ENCODE data around the gene CDH22. TPM values are rescaled to one million over a fixed set of nuclear protein-coding genes. Genes with fewer than 3 reads are reported as not detected.

Gene CDH22
- total and polyA plus RNA-seq, 7 experiments from 2014 or later: not detected

- ChIA-PET POLR2A (no interaction called here), CTCF (no interaction called here)
- ATAC-seq (no peak), DNase-seq (no peak)
- H3K4me1 ChIP-seq (ENCODE audit: control insufficient read depth in 2 of 2, insufficient read depth in 2 of 2, low read length in 2 of 2): no peaks in the 10 kb centered on the region
- Mint-ChIP-seq H3K27ac (no peak overlapping the region), H3K9me3 (peaks cover 0 to 1% (median 0%) of the 10 kb centered on the region in 11 donors), H3K4me1 (no peaks in the 10 kb centered on the region), H3K27me3 (peaks cover 24 to 52% (median 35%) of the 10 kb centered on the region in 5 donors), H3K4me3 (no peak overlapping the region), H3K36me3 (no peaks in the 10 kb centered on the region)
- peaks cover 0 to 3% of the 10 kb centered on the region in 2 donors for H3K27me3 ChIP-seq (ENCODE audit: control insufficient read depth in 2 of 2, insufficient read depth in 2 of 2, low read length in 2 of 2)
- intact Hi-C loops (cut with micrococcal nuclease): no loop called here
- no peak overlapping the region for H3K4me3 ChIP-seq (ENCODE audit: low read length)
- no peak overlapping the region for H3K27ac ChIP-seq (ENCODE audit: low read depth, low read length)
- no peaks in the 10 kb centered on the region for H3K9me3 ChIP-seq (ENCODE audit: control insufficient read depth in 2 of 3, low read length in 3 of 3)
- no peaks in the 10 kb centered on the region for H3K36me3 ChIP-seq (ENCODE audit: control insufficient read depth in 2 of 3, insufficient read depth in 3 of 3, low read length in 3 of 3)
These were observed 139.9 kb downstream of the CDH22 start for GRCh38 chr20:46168438-46168837.

GRCh38 chr20:46167080-46167479, 141.2 kb downstream of the CDH22 start:
- ATAC-seq (no peak), DNase-seq (no peak)
- H3K9me3 ChIP-seq (ENCODE audit: control insufficient read depth in 2 of 3, low read length in 3 of 3): no peaks in the 10 kb centered on the region
- H3K4me1 ChIP-seq (ENCODE audit: control insufficient read depth in 2 of 2, insufficient read depth in 2 of 2, low read length in 2 of 2): no peaks in the 10 kb centered on the region
- ChIA-PET POLR2A (no interaction called here), CTCF (interaction anchor here (1.4 kb wide), 1 partner anchor 8 kb away, joined by 3 read pairs; no protein-coding TSS in a partner anchor)
- no peaks in the 10 kb centered on the region for H3K36me3 Mint-ChIP-seq
- no peak overlapping the region for H3K27ac Mint-ChIP-seq
- H3K36me3 ChIP-seq (ENCODE audit: control insufficient read depth in 2 of 3, insufficient read depth in 3 of 3, low read length in 3 of 3): no peaks in the 10 kb centered on the region
- intact Hi-C loops (cut with micrococcal nuclease): no loop called here
- H3K4me3 ChIP-seq (ENCODE audit: low read length): no peak overlapping the region
- no peaks in the 10 kb centered on the region for H3K4me1 Mint-ChIP-seq
- H3K27me3 ChIP-seq (ENCODE audit: control insufficient read depth in 2 of 2, insufficient read depth in 2 of 2, low read length in 2 of 2): no peaks in the 10 kb centered on the region
- H3K4me3 Mint-ChIP-seq: no peak overlapping the region
- no peak overlapping the region for H3K27ac ChIP-seq (ENCODE audit: low read depth, low read length)
- no peaks in the 10 kb centered on the region for H3K9me3 Mint-ChIP-seq
- peaks cover 19 to 41% (median 29%) of the 10 kb centered on the region in 5 donors for H3K27me3 Mint-ChIP-seq

GRCh38 chr20:46164254-46164653, 144.0 kb downstream of the CDH22 start:
- Mint-ChIP-seq H3K4me1 (no peaks in the 10 kb centered on the region), H3K27me3 (peaks cover 3 to 29% (median 25%) of the 10 kb centered on the region in 5 donors), H3K27ac (no peak overlapping the region), H3K9me3 (no peaks in the 10 kb centered on the region), H3K4me3 (no peak overlapping the region), H3K36me3 (no peaks in the 10 kb centered on the region)
- ChIA-PET CTCF (interaction anchor here (0.7 kb wide), 1 partner anchor 198 kb away, joined by 3 read pairs; no protein-coding TSS in a partner anchor), POLR2A (no interaction called here)
- Histone ChIP-seq H3K27me3 (ENCODE audit: control insufficient read depth in 2 of 2, insufficient read depth in 2 of 2, low read length in 2 of 2) (no peaks in the 10 kb centered on the region), H3K4me3 (ENCODE audit: low read length) (no peak overlapping the region), H3K9me3 (ENCODE audit: control insufficient read depth in 2 of 3, low read length in 3 of 3) (no peaks in the 10 kb centered on the region), H3K4me1 (ENCODE audit: control insufficient read depth in 2 of 2, insufficient read depth in 2 of 2, low read length in 2 of 2) (no peaks in the 10 kb centered on the region), H3K27ac (ENCODE audit: low read depth, low read length) (no peak overlapping the region), H3K36me3 (ENCODE audit: control insufficient read depth in 2 of 3, insufficient read depth in 3 of 3, low read length in 3 of 3) (no peaks in the 10 kb centered on the region)
- intact Hi-C loops (cut with micrococcal nuclease): no loop called here
- ATAC-seq (no peak), DNase-seq (no peak)

- Histone ChIP-seq H3K4me3 (ENCODE audit: low read length) (no peak overlapping the region), H3K9me3 (ENCODE audit: control insufficient read depth in 2 of 3, low read length in 3 of 3) (no peaks in the 10 kb centered on the region), H3K27me3 (ENCODE audit: control insufficient read depth in 2 of 2, insufficient read depth in 2 of 2, low read length in 2 of 2) (no peaks in the 10 kb centered on the region), H3K4me1 (ENCODE audit: control insufficient read depth in 2 of 2, insufficient read depth in 2 of 2, low read length in 2 of 2) (no peaks in the 10 kb centered on the region), H3K27ac (ENCODE audit: low read depth, low read length) (no peak overlapping the region), H3K36me3 (ENCODE audit: control insufficient read depth in 2 of 3, insufficient read depth in 3 of 3, low read length in 3 of 3) (no peaks in the 10 kb centered on the region)
- no peaks in the 10 kb centered on the region for H3K36me3 Mint-ChIP-seq
- H3K27ac Mint-ChIP-seq: no peak overlapping the region
- no peak for ATAC-seq
- H3K4me1 Mint-ChIP-seq: no peaks in the 10 kb centered on the region
- POLR2A ChIA-PET: no interaction called here
- no peaks in the 10 kb centered on the region for H3K9me3 Mint-ChIP-seq
- intact Hi-C loops (cut with micrococcal nuclease): no loop called here
- peaks cover 3 to 27% (median 23%) of the 10 kb centered on the region in 5 donors for H3K27me3 Mint-ChIP-seq
- CTCF ChIA-PET: interaction anchor here (0.5 to 1.0 kb wide), 2 partner anchors 186 to 371 kb away, joined by 3 read pairs; no protein-coding TSS in a partner anchor
- no peak for DNase-seq
- H3K4me3 Mint-ChIP-seq: no peak overlapping the region
These were observed 146.4 kb downstream of the CDH22 start for GRCh38 chr20:46161921-46162320.

- no peaks in the 10 kb centered on the region for H3K9me3 Mint-ChIP-seq
- no peaks in the 10 kb centered on the region for H3K36me3 Mint-ChIP-seq
- no peaks in the 10 kb centered on the region for H3K27me3 ChIP-seq (ENCODE audit: control insufficient read depth in 2 of 2, insufficient read depth in 2 of 2, low read length in 2 of 2)
- H3K4me1 ChIP-seq (ENCODE audit: control insufficient read depth in 2 of 2, insufficient read depth in 2 of 2, low read length in 2 of 2): no peaks in the 10 kb centered on the region
- H3K4me1 Mint-ChIP-seq: no peaks in the 10 kb centered on the region
- no peak for DNase-seq
- H3K27me3 Mint-ChIP-seq: peaks cover 3 to 27% (median 19%) of the 10 kb centered on the region in 5 donors
- no peak overlapping the region for H3K27ac ChIP-seq (ENCODE audit: low read depth, low read length)
- H3K27ac Mint-ChIP-seq: no peak overlapping the region
- ChIA-PET POLR2A (no interaction called here), CTCF (no interaction called here)
- intact Hi-C loops (cut with micrococcal nuclease): no loop called here
- H3K36me3 ChIP-seq (ENCODE audit: control insufficient read depth in 2 of 3, insufficient read depth in 3 of 3, low read length in 3 of 3): no peaks in the 10 kb centered on the region
- no peak overlapping the region for H3K4me3 ChIP-seq (ENCODE audit: low read length)
- H3K4me3 Mint-ChIP-seq: no peak overlapping the region
- ATAC-seq: no peak
- no peaks in the 10 kb centered on the region for H3K9me3 ChIP-seq (ENCODE audit: control insufficient read depth in 2 of 3, low read length in 3 of 3)
These were observed 147.6 kb downstream of the CDH22 start for GRCh38 chr20:46160661-46161060.

GRCh38 chr20:46159101-46159897, 149.0 kb downstream of the CDH22 start:
- ChIA-PET POLR2A (no interaction called here), CTCF (no interaction called here)
- ATAC-seq: no peak
- no peak for DNase-seq
- Histone ChIP-seq H3K36me3 (ENCODE audit: control insufficient read depth in 2 of 3, insufficient read depth in 3 of 3, low read length in 3 of 3) (no peaks in the 10 kb centered on the region), H3K4me1 (ENCODE audit: control insufficient read depth in 2 of 2, insufficient read depth in 2 of 2, low read length in 2 of 2) (no peaks in the 10 kb centered on the region), H3K27ac (ENCODE audit: low read depth, low read length) (no peak overlapping the region), H3K27me3 (ENCODE audit: control insufficient read depth in 2 of 2, insufficient read depth in 2 of 2, low read length in 2 of 2) (no peaks in the 10 kb centered on the region), H3K9me3 (ENCODE audit: control insufficient read depth in 2 of 3, low read length in 3 of 3) (no peaks in the 10 kb centered on the region), H3K4me3 (ENCODE audit: low read length) (no peak overlapping the region)
- no peak overlapping the region for H3K27ac Mint-ChIP-seq
- intact Hi-C loops (cut with micrococcal nuclease): no loop called here
- peaks cover 3 to 33% (median 20%) of the 10 kb centered on the region in 5 donors for H3K27me3 Mint-ChIP-seq
- H3K9me3 Mint-ChIP-seq: no peaks in the 10 kb centered on the region
- H3K36me3 Mint-ChIP-seq: no peaks in the 10 kb centered on the region
- H3K4me1 Mint-ChIP-seq: no peaks in the 10 kb centered on the region
- no peak overlapping the region for H3K4me3 Mint-ChIP-seq

- Mint-ChIP-seq H3K4me1 (no peaks in the 10 kb centered on the region), H3K4me3 (no peak overlapping the region), H3K9me3 (no peaks in the 10 kb centered on the region), H3K27ac (no peak overlapping the region), H3K27me3 (peaks cover 3 to 28% (median 15%) of the 10 kb centered on the region in 5 donors), H3K36me3 (no peaks in the 10 kb centered on the region)
- Histone ChIP-seq H3K27ac (ENCODE audit: low read depth, low read length) (no peak overlapping the region), H3K4me3 (ENCODE audit: low read length) (no peak overlapping the region), H3K27me3 (ENCODE audit: control insufficient read depth in 2 of 2, insufficient read depth in 2 of 2, low read length in 2 of 2) (no peaks in the 10 kb centered on the region), H3K9me3 (ENCODE audit: control insufficient read depth in 2 of 3, low read length in 3 of 3) (no peaks in the 10 kb centered on the region), H3K4me1 (ENCODE audit: control insufficient read depth in 2 of 2, insufficient read depth in 2 of 2, low read length in 2 of 2) (no peaks in the 10 kb centered on the region), H3K36me3 (ENCODE audit: control insufficient read depth in 2 of 3, insufficient read depth in 3 of 3, low read length in 3 of 3) (no peaks in the 10 kb centered on the region)
- ChIA-PET CTCF (no interaction called here), POLR2A (no interaction called here)
- intact Hi-C loops (cut with micrococcal nuclease): no loop called here
- no peak for DNase-seq
- no peak for ATAC-seq
These were observed 149.8 kb downstream of the CDH22 start for GRCh38 chr20:46158476-46158987.

Measured in naive thymus-derived CD4-positive, alpha-beta T cell (primary cell).